T47D (cell line): ENCODE results near the gene CCDC12.
"Not testable (repeated sequence)": the region's sequence is repeated elsewhere in the genome, so short reads cannot be mapped to it uniquely, and the experiment has no call there.

Experiments
- DNase-seq, 2 experiments: peaks; one replicate each; pipeline versions ENCODE4 v3.0.0 to v3.0.0-alpha.2; 2011 to 2012; ENCODE audit warnings: low read depth in 1 of 2, low spot score in 1 of 2
- JUND ChIP-seq: IDR thresholded peaks from 2 replicates; pipeline ENCODE4 v1.6.1; 2012; ENCODE audit warnings: low read depth
- in situ Hi-C: cut with HindIII; loops from 2 replicates; pipeline ENCODE4 v1.10.0; 2016; ENCODE audit warnings: low sequenced_read_pairs, low pct_unique_long_range_greater_than_20kb

CCDC12 gene

GRCh38 chr3:46921041-46921440 is 55.5 kb downstream of the CCDC12 start:
- DNase-seq, result no peak
- TF ChIP-seq JUND, result no peak
- in situ Hi-C loops, result no loop called here

GRCh38 chr3:46918634-46919033 is 57.9 kb downstream of the CCDC12 start:
- no peak for DNase-seq
- in situ Hi-C loops, result no loop called here
- TF ChIP-seq JUND, result no peak

- in situ Hi-C loops, result no loop called here
- no peak for TF ChIP-seq JUND
- no peak for DNase-seq
Observed at GRCh38 chr3:46918202-46918601, 58.3 kb downstream of the CCDC12 start.

- in situ Hi-C loops, result no loop called here
- no peak for DNase-seq
- no peak for TF ChIP-seq JUND
Observed at GRCh38 chr3:46917257-46917656, 59.3 kb downstream of the CCDC12 start.

GRCh38 chr3:46916799-46917198 is 59.7 kb downstream of the CCDC12 start:
- no peak for DNase-seq
- TF ChIP-seq JUND, result no peak
- in situ Hi-C loops, result no loop called here

- in situ Hi-C loops, result no loop called here
- TF ChIP-seq JUND, result no peak
Observed at GRCh38 chr3:46916278-46916677, 60.3 kb downstream of the CCDC12 start.

GRCh38 chr3:46915297-46915822 is 61.2 kb downstream of the CCDC12 start:
- in situ Hi-C loops, result no loop called here
- DNase-seq, result no peak
- TF ChIP-seq JUND, result no peak

More at GRCh38 chr3:46916278-46916677, 60.3 kb downstream of the CCDC12 start:
- no peak for DNase-seq

- DNase-seq, result no peak
- in situ Hi-C loops, result no loop called here
- TF ChIP-seq JUND, result no peak
Observed at GRCh38 chr3:46914849-46915248, 61.7 kb downstream of the CCDC12 start.

- TF ChIP-seq JUND, result no peak
- in situ Hi-C loops, result no loop called here
- no peak for DNase-seq
Observed at GRCh38 chr3:46913644-46914043, 62.9 kb downstream of the CCDC12 start.

GRCh38 chr3:46912986-46913385 is 63.6 kb downstream of the CCDC12 start:
- TF ChIP-seq JUND, result no peak
- DNase-seq, result no peak
- in situ Hi-C loops, result no loop called here

GRCh38 chr3:46910914-46911313 is 65.6 kb downstream of the CCDC12 start:
- DNase-seq, in situ Hi-C loops: not testable (repeated sequence)

- DNase-seq, result no peak
- in situ Hi-C loops, result no loop called here
- TF ChIP-seq JUND, result no peak
Observed at GRCh38 chr3:46910166-46910760, 66.3 kb downstream of the CCDC12 start.

GRCh38 chr3:46909535-46910161 is 66.9 kb downstream of the CCDC12 start:
- in situ Hi-C loops, result no loop called here
- peak; percentile 66 to 76 for DNase-seq
- no peak for TF ChIP-seq JUND
